H1 (cell line): ENCODE measurements around the gene TERF2IP. TPM values are rescaled to one million over a fixed set of nuclear protein-coding genes. Genes with fewer than 3 reads are reported as not detected.

ENCODE experiments used
- CBX5 ChIP-seq: fragments of 300-800, 300-1000 bp; sonication (generic); IDR thresholded peaks from 2 replicates; pipeline ENCODE4 v1.7.1; 2016; ENCODE audit warnings: antibody characterized with exemption, low read length, low read depth
- JUN ChIP-seq: IDR thresholded peaks from 2 replicates; pipeline ENCODE4 v1.6.1; 2011; ENCODE audit warnings: low read depth, mild to moderate bottlenecking, improper control_type of control experiment, low read length
- PHF8 ChIP-seq: fragments of 200-600 bp; sonication (generic); conservative IDR thresholded peaks from 2 replicates; pipeline ENCODE4 v1.7.1; 2012; ENCODE audit warnings: low read depth, mild to moderate bottlenecking, inconsistent platforms, low read length, moderate library complexity
- SAP30 ChIP-seq: fragments of 300-600 bp; sonication (generic); IDR thresholded peaks from 2 replicates; pipeline ENCODE4 v1.7.1; 2012; ENCODE audit warnings: low read length, moderate library complexity, mild to moderate bottlenecking, inconsistent platforms; ENCODE audit not compliant: insufficient read depth, insufficient replicate concordance
- SP2 ChIP-seq: IDR thresholded peaks from 2 replicates; pipeline ENCODE4 v1.6.1; 2012; ENCODE audit warnings: mild to moderate bottlenecking, low read length, inconsistent platforms
- polyA plus RNA-seq, 7 experiments: library from polyadenylated mRNA; depleted of rRNA in 3 of 7; stranded (reverse) in 5 of 7; unstranded in 2 of 7; fragments of >200 nt in 5 of 7; fragments of 200-250 nt in 2 of 7; gene quantifications; 1 replicate in 5 of 7; 2 replicates in 1 of 7; 4 replicates in 1 of 7; pipeline versions ENCODE4 v1.2.1 to v1.2.3, GENCODE V29; 2011 to 2013; ENCODE audit warnings: missing spikeins in 2 of 7, mixed read lengths in 2 of 7
- total RNA-seq: library from RNA; stranded (reverse); fragmentation: NEBNext Ultra II Directional; extraction: Animal tissue kit (Norgen Biotek cat#: 25700); gene quantifications from 2 replicates; pipeline ENCODE4 v1.2.1, GENCODE V29; 2021

The TERF2IP gene
- total and polyA plus RNA-seq, 2 of the 8 experiments (the other 6 are each of a cell fraction or from before 2014, with no cell fraction given): 5.5 to 15.1 TPM

DNA sequence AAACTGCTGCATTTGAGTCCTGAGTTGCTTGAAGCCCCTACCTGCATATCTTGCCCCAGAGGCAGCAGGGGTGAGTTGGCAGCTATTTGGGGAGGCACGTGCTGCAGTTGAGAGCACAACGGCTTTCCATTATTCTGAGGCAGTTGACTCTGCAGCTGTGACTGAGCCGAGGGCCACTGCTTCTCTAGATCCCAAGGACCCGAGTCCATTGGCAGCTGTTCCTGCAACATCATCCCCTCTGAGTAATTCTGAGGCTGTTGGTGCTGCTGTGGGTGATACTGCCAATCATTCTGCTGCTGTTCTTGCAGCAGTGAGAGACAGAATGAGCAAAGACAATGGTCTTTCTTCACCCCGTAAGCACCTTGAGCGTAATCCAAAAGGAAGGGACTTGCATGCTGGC lies 12.7 kb downstream of the TERF2IP start (continued):
- TF ChIP-seq JUN (no peak), SAP30 (no peak), SP2 (no peak), CBX5 (no peak), PHF8 (no peak)
